AML-193 (cell line): ENCODE measurements around the gene RPN1.
"Not testable (repeated sequence)": the region's sequence is repeated elsewhere in the genome, so short reads cannot be mapped to it uniquely, and the experiment has no call there.

Source experiments
- DNase-seq, 2 experiments: peaks; one replicate each; lab custom pipeline; 2025; lab: John Stamatoyannopoulos, UW

Gene RPN1

GRCh38 chr3:128609294-128609693 lies 41.3 kb downstream of the RPN1 start:
- DNase-seq, result no peak

GRCh38 chr3:128607710-128608048 lies 42.9 kb downstream of the RPN1 start:
- DNase-seq, result no peak

DNA sequence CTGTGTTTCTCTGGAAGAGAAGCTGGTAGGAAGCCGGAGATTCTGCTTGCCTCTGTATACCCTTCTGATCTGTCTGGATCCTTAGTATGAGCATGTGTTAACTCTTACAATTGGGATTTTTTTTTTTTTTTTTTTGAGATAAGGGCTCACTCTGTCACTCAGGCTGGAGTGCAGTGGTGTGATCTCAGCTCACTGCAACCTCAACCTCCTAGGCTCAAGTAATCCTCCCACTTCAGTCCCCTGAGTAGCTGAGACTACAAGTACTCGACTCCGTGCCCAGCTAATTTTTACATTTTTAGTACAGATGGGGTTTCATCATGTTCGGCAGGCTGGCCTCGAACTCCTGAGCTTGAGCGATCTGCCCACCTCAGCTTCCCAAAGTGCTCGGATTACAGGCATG lies 44.5 kb downstream of the RPN1 start:
- no peak for DNase-seq

DNA sequence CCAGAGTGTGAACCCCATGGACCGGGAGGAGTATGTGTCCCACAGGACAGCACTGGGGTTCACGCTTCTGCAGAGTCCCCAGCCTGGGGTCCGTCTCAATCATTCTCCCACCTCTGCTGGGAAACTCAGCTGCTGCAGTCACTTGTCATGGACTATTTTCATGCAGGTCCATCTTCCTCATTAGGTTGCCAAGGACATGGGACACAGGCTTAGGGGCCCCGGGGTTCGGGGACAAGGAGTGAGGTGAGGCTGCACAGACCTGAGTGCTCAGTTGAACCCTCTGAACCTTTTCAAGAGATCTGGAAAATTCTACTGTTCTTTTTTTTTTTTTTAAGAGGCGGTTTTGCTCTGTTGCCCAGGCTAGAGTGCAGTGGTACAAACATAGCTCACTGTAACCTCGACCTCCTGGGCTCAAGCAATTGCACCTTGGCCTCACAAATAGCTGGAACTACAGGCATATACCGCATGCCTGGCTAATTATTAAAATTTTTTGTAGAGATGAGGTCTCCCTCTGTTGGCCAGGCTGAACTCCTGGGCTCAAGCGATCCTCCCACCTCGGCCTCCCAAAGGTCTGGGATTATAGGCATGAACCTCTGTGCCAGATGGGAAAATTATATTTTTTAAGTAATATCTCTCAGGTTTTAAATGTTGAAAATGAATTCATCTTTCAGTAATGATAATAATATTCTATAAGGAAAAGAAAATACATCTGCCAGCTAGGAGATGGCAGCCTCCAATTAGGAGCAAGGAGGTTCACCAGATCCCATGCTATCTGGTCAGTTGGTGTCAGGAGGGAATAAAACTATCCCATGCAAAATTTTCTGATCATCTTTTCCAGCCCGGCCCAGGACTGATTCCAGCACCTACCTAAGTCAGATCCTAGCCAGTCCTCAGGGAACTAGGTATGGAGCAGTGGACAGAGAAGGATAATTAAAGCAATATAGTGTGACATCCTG lies 45.2 kb downstream of the RPN1 start:
- no peak for DNase-seq

DNA sequence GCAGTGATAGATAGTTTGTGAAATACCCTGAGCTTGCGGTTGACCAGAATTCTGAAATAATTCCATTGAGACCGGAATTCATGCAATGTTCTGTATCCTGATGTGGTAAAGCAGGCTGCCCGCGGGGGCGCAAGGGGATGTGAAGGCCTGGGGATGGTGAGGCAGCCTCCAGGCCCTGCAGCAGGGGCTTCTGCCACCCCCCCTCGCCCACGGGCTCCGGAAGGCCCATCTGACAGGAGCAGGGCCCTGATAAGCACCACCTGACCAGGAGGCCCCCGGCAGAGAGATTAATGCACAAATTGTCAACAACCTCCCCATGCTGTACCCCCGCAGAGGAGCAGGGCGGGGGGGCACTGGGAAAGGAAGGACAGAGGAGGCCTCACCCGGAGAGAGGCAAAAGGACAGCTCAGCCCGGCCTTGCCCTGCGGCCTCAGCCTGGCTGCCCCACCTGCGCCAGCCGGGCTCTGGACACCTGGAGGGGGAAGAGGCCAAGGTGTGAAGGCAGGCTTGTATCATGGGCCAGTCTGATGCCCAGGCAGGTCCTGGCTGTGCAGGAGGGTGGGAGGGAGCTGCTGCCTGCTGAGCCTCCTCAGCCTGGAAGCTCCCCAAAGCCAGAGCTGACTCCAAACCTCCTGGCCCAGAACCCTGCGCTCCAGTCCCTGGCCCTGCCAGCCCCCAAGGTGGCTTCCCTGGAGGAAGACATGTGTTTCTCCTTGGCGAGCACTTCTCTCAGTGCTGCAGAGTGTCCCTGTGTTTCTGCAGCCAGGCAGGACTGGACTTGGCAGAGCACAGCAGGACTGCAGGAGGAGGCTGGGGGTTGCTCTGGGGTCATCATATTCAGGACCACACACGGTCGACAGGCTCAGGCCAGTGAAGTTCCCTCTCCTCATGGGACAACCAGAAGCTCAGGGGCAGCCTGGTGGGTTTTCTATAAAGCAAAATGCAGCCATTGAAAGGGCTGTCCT lies 46.5 kb downstream of the RPN1 start:
- peak; percentile 98 to 99 for DNase-seq

GRCh38 chr3:128603313-128603712 lies 47.3 kb downstream of the RPN1 start:
- no peak for DNase-seq

GRCh38 chr3:128598884-128599664 lies 51.5 kb downstream of the RPN1 start:
- no peak for DNase-seq

DNA sequence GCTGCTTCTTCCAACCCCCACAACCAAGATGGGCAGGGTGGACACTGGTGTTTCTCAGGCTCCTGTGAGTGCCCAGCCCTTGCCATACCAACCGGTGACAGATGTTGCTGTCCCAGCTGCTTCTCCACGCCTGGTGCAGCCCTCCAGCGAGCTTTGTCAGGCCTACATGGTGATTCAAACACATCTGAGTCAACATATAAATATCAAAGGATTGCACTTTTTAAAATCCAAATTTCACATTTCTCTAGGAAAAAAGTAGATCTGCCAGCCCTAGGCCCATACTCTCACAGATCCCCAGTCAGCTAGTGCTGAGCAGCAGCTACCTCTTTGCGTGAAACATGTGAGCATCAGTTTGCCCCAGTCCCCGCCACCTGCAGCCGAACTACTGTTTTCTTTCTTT lies 52.7 kb downstream of the RPN1 start:
- no peak for DNase-seq

- no peak for DNase-seq
Observed at GRCh38 chr3:128592864-128593263, 57.8 kb downstream of the RPN1 start.

GRCh38 chr3:128591738-128592426 lies 58.7 kb downstream of the RPN1 start:
- DNase-seq, result peak; percentile 92 to 96

DNA sequence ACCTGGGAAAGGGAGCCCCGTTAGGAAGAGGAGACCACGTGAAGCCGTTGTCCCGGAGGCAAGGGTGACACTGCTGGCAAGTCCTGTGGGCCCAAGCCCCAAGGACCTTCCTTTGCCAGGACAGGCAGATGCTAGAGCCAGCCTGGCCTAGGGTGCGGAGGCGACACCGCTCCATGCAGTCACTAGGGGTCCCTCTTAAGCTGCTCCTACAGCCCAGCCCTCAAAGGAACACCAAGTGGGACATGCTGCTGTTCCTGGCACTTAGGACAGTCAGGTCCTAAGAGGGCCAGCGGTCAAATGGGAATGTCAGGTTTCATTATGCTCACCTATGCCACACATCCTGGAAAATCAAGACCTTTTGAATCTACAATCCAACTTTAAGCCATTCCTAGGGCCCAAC lies 59.7 kb downstream of the RPN1 start:
- DNase-seq, result peak; percentile 58 to 76

GRCh38 chr3:128589985-128590384 lies 60.6 kb downstream of the RPN1 start:
- not testable (repeated sequence) for DNase-seq

GRCh38 chr3:128588147-128588546 lies 62.5 kb downstream of the RPN1 start:
- DNase-seq, result no peak

GRCh38 chr3:128587391-128587790 lies 63.2 kb downstream of the RPN1 start:
- no peak for DNase-seq

DNA sequence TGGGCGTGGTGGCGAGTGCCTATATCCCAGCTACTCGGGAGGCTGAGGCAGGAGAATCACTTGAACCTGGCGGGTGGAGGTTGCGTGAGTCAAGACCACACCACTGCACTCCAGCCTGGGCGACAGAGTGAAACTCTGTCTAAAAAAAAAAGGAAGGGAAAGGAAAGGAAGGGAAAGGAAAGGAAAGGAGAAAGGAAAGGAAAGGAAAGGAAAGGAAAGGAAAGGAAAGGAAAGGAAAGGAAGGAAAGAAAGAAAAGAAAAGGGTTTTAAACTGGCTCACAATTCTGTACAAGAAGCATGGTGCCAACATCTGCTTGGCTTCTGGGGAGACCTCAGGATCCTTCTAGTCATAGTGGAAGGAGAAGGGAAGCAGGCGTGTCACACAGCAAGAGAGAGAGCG lies 63.7 kb downstream of the RPN1 start:
- DNase-seq, result not testable (repeated sequence)

- not testable (repeated sequence) for DNase-seq
Observed at GRCh38 chr3:128586391-128586790, 64.2 kb downstream of the RPN1 start.

- DNase-seq, result no peak
Observed at GRCh38 chr3:128585974-128586373, 64.6 kb downstream of the RPN1 start.

- DNase-seq, result no peak
Observed at GRCh38 chr3:128585189-128585588, 65.4 kb downstream of the RPN1 start.

DNA sequence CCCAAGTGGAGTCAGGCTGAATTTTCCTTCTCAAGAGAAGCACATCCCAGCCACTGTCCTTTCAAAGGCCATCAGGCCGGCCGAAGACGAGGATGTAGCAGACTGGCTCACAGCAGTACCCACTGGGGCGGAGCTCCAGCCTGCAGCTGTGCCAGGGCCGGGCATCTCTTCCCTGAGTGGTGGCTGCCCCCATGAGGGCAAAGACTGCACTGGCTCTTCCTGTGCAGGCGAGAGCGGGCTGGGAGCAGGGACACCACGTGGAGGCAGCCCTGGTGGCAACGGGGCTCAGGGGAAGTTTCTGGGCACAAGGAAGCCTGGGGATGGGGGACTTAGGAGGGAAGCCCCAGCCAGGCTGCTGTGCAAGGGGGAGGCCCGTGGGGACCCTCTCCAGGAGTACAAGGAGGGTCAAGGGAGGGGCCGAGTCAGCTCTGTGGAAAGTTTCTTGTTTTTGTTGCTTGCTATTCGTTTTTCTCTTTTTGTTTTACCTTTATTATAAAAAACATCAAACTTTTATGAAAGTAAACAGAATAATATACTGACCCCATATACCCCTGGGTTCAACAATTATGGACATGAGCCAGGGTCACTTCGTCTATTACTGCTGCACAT lies 66.1 kb downstream of the RPN1 start:
- peak; percentile 88 to 94 for DNase-seq

DNA sequence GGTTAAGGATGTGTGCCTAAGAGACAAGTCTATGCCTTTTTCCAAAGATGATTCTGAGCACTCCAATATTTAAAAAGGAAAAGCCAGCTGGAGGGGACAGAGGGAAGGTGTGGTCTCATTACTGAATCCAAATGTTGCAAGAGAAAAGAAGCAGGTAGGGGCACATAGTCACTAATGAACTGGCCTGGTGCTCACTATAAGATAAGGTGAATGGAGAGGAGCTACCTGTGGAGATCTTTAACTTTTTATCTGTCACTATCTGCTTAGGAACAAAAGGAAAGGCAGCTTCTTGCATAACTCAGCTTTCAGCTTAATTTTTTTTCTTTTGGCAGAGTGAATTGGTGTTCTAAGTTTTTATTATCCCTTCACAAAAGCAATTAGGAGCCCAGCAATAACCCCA lies 69.1 kb downstream of the RPN1 start:
- DNase-seq, result no peak

DNA sequence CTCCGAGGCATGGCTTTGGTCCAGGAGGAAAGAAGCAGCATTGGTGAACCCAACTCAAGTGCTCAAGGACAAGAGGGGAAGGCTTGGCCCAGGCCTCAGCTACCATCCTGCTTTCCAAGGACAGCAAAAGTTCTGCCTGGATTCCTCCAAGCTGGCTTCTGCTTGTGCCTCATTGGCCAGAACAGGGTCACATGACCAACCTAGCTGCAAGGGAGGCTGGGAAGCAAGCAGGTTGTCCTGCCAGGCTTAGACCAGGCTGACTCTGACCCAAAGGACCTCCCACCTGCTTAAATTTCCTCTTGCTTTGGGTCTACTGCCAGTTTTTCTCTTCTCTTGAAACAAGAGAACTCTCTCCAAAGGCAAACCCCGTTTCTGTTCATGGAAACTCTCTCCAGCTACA lies 70.7 kb downstream of the RPN1 start:
- no peak for DNase-seq
